Astrocyte of the spinal cord (primary cell): Measurements from ENCODE around the gene CCDC3.

Experiments used
- DNase-seq: peaks from one replicate; pipeline ENCODE4 v3.0.0; 2011; ENCODE audit warnings: low read depth, low spot score
- H3K4me3 ChIP-seq: 2 replicates; pipeline ENCODE4 v1.5.1; 2011; ENCODE audit warnings: low read depth, mild to moderate bottlenecking, low read length, moderate library complexity
- CTCF ChIP-seq: IDR thresholded peaks from 2 replicates; pipeline ENCODE4 v1.5.1; 2012; ENCODE audit warnings: low read depth, mild to moderate bottlenecking, low read length, inconsistent platforms
- in situ Hi-C: cut with HindIII; loops from 2 replicates; pipeline ENCODE4 v1.10.0; 2017; ENCODE audit warnings: low sequenced_read_pairs

CCDC3 gene

DNA sequence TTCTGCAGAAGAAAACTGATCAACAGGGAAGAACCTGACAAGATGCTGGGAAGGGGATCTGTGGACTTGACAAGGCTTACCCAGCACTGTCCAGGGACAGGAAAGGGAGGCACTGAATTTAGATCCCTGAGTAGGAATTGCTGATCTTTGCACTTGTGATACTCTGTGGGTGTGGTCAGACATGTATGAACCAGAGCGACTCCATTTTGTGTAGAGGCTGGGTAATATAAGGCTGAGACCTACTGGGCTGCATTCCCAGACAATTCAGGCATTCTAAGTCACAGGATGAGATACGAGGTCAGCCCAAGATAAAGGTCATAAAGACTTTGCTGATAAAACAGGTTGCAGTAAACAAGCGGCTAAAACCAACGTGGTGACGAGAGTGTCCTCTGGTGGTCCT, 60.7 kb downstream of the CCDC3 start:
- in situ Hi-C loops, result no loop called here
- DNase-seq, result no peak
- no peak for TF ChIP-seq CTCF
- no peak overlapping the region for H3K4me3 ChIP-seq

DNA sequence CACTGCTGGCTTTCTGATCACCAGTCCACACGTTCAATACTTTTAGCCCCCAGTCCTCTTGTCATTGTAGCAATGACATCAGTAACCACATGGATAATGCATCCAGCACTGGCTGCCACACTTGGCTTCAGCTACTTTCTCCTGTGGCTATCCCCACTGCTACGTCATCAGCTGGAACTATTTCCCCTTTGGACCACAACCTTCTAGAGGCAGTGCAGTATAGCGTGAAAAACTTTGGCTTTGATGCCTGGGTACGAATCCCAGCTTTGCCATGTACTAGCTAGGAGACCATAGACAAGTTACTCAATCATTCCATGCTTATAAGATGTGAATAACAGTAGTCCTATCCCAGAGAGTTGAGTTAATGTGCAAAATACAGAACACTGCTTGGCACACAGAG, 63.2 kb downstream of the CCDC3 start:
- no peak overlapping the region for H3K4me3 ChIP-seq
- TF ChIP-seq CTCF, result no peak
- in situ Hi-C loops, result no loop called here
- DNase-seq, result peak; percentile 15

DNA sequence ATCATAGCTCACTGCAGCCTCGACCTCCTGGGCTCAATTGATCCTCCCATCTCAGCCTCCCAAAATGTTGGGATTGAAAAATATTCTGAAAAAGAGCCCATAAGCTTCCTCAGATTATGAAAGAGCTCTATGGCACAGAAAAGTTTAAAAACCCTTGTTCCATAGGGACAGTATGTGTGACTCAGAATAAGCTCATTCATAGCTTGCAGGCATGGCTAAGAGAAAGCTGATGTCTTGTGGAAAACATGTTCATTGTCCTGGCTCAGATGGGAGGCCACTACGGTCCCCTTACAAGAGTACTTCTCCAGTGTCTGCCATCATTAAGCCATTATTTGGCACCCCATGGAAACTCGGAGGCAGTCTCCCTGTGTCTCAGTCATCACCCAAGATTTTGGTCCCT, 64.0 kb downstream of the CCDC3 start:
- no peak overlapping the region for H3K4me3 ChIP-seq
- DNase-seq, result no peak
- in situ Hi-C loops, result no loop called here
- no peak for TF ChIP-seq CTCF

DNA sequence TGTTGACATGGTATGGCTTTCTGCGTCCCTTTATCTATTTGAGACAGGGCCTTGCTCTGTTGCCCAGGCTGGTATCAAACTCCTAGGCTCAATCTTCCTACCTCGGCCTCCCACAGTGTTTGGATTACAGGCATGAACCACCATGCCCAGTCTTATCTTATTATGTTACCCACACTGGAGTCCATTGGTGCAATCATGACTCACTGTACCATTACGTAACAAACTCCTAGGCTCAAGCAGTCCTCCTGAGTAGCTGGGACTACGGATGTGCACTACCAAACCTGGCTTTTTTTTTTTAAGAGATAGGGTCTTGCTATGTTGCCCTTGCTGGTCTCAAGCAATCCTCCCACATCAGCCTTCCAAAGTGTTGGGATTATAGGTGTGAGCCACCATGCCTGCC, 66.7 kb downstream of the CCDC3 start:
- peak; percentile 7 for DNase-seq
- in situ Hi-C loops, result no loop called here
- no peak for TF ChIP-seq CTCF
- H3K4me3 ChIP-seq, result no peak overlapping the region

- no peak for TF ChIP-seq CTCF
- DNase-seq, result no peak
- in situ Hi-C loops, result no loop called here
- no peak overlapping the region for H3K4me3 ChIP-seq
These were observed 72.1 kb downstream of the CCDC3 start for GRCh38 chr10:12929381-12929780.

DNA sequence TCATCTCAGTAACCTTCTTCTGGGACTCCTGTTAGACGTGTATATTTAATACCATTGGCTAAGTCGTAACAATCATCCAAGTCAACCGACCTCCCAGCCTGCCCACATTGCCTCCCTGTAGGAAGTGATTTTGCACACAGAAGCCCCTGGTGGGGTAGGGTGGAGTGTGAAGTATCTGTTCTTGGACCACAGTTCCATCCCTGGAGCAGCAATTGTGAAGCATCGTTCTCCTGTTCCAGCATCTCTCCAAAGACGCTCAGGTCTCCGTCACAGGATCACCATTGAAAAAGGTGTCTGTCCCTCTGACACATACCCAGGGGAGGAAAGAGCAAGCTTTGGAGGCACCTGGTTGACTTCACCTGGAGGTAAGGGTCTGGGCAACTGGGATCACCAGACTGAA, 72.9 kb downstream of the CCDC3 start:
- in situ Hi-C loops, result no loop called here
- H3K4me3 ChIP-seq, result no peak overlapping the region
- no peak for TF ChIP-seq CTCF
- no peak for DNase-seq

GRCh38 chr10:12927896-12928295, 73.6 kb downstream of the CCDC3 start:
- no peak overlapping the region for H3K4me3 ChIP-seq
- no peak for TF ChIP-seq CTCF
- no peak for DNase-seq
- in situ Hi-C loops, result no loop called here
